Panc1 (cell line): ENCODE data around the gene EIF4E1B. TPM values are rescaled to one million over a fixed set of nuclear protein-coding genes. Genes with fewer than 3 reads are reported as not detected.

Source experiments
- ATAC-seq: fragments of 200-7000 bp; cut with Tn5 transposase; 2 replicates; pipeline ENCODE4 v1.9.1; 2020; ENCODE audit warnings: mild to moderate bottlenecking, moderate library complexity
- BruUV-seq: library from RNA; stranded (reverse); fragments of 400-500 nt; replicated peaks from 2 replicates; lab custom pipeline; 2021; lab: Mats Ljungman, UMichigan
- CTCF ChIA-PET: fragments of 300-600 bp; sonication (Branson Sonifier 250); formaldehyde crosslinking; loops from one replicate; lab custom pipeline; 2022; ENCODE audit warnings: antibody characterized with exemption; lab: Charles Lee
- POLR2A ChIA-PET: fragments of 300-600 bp; sonication (Branson Sonifier 250); formaldehyde crosslinking; loops from one replicate; lab custom pipeline; 2022; ENCODE audit warnings: antibody characterized with exemption; lab: Charles Lee
- DNase-seq: peaks from one replicate; pipeline ENCODE4 v3.0.0-alpha.2; 2010; ENCODE audit warnings: low read depth, low spot score
- H3K27ac ChIP-seq: 2 replicates; pipeline ENCODE4 v1.5.1; 2011; ENCODE audit warnings: mild to moderate bottlenecking, low read length, inconsistent platforms
- H3K27me3 ChIP-seq: fragments of 200-500 bp; sonication (Bioruptor generic); 2 replicates; pipeline ENCODE4 v1.6.0; 2014; ENCODE audit warnings: low read length, inconsistent platforms; ENCODE audit not compliant: control insufficient read depth, insufficient read depth
- H3K36me3 ChIP-seq: fragments of 200-500 bp; sonication (Bioruptor generic); 2 replicates; pipeline ENCODE4 v1.5.1; 2014; ENCODE audit warnings: inconsistent platforms, mild to moderate bottlenecking, low read length, moderate library complexity; ENCODE audit not compliant: control insufficient read depth, insufficient read depth
- H3K4me1 ChIP-seq: 2 replicates; pipeline ENCODE4 v1.5.1; 2011; ENCODE audit warnings: inconsistent platforms, mild to moderate bottlenecking, low read length, moderate library complexity; ENCODE audit not compliant: control insufficient read depth, insufficient read depth
- H3K4me3 ChIP-seq, 2 experiments: 2 replicates each; pipeline ENCODE4 v1.5.1; 2011 to 2012; ENCODE audit warnings: low read depth in 2 of 2, low read length in 2 of 2, mild to moderate bottlenecking in 2 of 2, inconsistent platforms in 1 of 2, moderate library complexity in 1 of 2
- H3K9me3 ChIP-seq: fragments of 200-500 bp; sonication (Bioruptor generic); 2 replicates; pipeline ENCODE4 v1.5.1; 2014; ENCODE audit warnings: low read depth, mild to moderate bottlenecking, inconsistent platforms, low read length, moderate library complexity; ENCODE audit not compliant: control insufficient read depth, insufficient read depth
- POLR2AphosphoS5 ChIP-seq: IDR thresholded peaks from 2 replicates; pipeline ENCODE4 v1.6.1; 2012; ENCODE audit warnings: mild to moderate bottlenecking, low read depth, low read length, moderate library complexity
- SIN3A ChIP-seq: IDR thresholded peaks from 2 replicates; pipeline ENCODE4 v1.6.1; 2012; ENCODE audit warnings: low read depth, mild to moderate bottlenecking, low read length, moderate library complexity, borderline replicate concordance; ENCODE audit not compliant: insufficient read depth
- TCF7L2 ChIP-seq: IDR thresholded peaks from 2 replicates; pipeline ENCODE4 v1.6.1; 2011; ENCODE audit warnings: mild to moderate bottlenecking, low read depth, low read length, inconsistent platforms
- in situ Hi-C: cut with HindIII; loops from 2 replicates; pipeline ENCODE4 v1.10.0; 2016; ENCODE audit warnings: low sequenced_read_pairs, low pct_unique_long_range_greater_than_20kb
- intact Hi-C: fragments of 100-400 bp; cut with micrococcal nuclease; formaldehyde crosslinking; loops from one replicate; pipeline ENCODE4 v1.10.0; 2022; ENCODE audit not compliant: unreplicated experiment
- total RNA-seq: library from RNA; stranded (reverse); gene quantifications from one replicate; pipeline ENCODE4 v1.2.1, GENCODE V29; 2021; ENCODE audit not compliant: unreplicated experiment
- TF ChIP-seq, protein P1 (sequence below), 2 experiments: IDR thresholded peaks; 2 replicates each; pipeline ENCODE4 v1.6.1; 2011 to 2012; ENCODE audit warnings: low read depth in 2 of 2, control low read depth in 1 of 2, low read length in 1 of 2, mild to moderate bottlenecking in 1 of 2, moderate library complexity in 1 of 2; ENCODE audit not compliant: insufficient read depth in 1 of 2
- TF ChIP-seq, protein P2 (sequence below): fragments of 450-650 bp; IDR thresholded peaks from 2 replicates; pipeline ENCODE4 v1.5.1; 2017; ENCODE audit warnings: mild to moderate bottlenecking

Gene EIF4E1B
- total RNA-seq, 1 experiment from 2014 or later: not detected

DNA sequence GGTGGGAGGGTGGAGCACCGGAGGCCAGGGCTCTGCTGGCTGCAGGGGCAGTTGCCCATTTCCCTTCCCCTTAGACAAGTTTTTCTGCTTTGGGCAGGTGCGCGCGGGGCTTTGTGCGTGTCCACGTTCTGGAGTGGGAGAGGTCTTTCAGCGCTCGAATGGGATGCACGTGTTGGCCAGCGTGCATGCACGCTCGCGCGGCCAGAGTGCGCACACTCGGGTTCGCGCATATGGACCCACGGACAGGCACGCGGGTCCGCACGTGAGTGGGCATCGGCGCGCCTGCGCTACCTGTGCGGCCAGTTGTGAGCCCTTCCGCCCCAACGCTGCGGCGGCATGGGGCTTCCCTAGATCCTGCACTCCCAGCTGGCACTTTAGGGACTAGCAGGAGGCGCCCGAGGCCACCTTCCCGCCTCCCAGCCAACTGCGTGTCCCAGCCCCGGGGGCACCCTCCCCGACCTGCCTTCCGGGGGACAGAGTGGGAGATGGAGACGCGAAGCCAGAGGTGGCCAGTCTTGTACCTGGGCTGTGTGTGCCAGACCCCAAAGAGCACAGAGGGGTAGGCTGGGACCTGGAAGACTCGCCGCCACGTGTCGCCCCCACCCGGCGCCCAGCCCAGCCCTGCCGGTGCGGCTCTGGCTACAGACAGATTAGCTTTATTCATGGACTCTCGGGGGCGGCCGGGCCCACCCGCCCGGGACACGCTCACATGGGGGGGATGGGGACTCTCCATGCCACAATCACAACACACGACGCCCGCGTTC, 10.7 kb upstream of the EIF4E1B start:
- no peaks in the 10 kb centered on the region for H3K36me3 ChIP-seq
- ChIA-PET POLR2A (interaction anchor here (0.6 kb wide), 1 partner anchor 18 kb away, joined by 7 read pairs; no protein-coding TSS in a partner anchor), CTCF (no interaction called here)
- peaks cover 5% of the 10 kb centered on the region; the same call in 1 of the 2 replicates for H3K4me1 ChIP-seq
- H3K27me3 ChIP-seq: no peaks in the 10 kb centered on the region
- no peak overlapping the region for H3K27ac ChIP-seq
- peak overlapping the region; percentile 32 to 48 for H3K4me3 ChIP-seq
- no peaks in the 10 kb centered on the region for H3K9me3 ChIP-seq
- ATAC-seq (no peak), DNase-seq (no peak)
- intact Hi-C loops: no loop called here
- TF ChIP-seq SIN3A (no peak), TCF7L2 (no peak), POLR2AphosphoS5 (no peak)
- TF ChIP-seq, protein P1, sequence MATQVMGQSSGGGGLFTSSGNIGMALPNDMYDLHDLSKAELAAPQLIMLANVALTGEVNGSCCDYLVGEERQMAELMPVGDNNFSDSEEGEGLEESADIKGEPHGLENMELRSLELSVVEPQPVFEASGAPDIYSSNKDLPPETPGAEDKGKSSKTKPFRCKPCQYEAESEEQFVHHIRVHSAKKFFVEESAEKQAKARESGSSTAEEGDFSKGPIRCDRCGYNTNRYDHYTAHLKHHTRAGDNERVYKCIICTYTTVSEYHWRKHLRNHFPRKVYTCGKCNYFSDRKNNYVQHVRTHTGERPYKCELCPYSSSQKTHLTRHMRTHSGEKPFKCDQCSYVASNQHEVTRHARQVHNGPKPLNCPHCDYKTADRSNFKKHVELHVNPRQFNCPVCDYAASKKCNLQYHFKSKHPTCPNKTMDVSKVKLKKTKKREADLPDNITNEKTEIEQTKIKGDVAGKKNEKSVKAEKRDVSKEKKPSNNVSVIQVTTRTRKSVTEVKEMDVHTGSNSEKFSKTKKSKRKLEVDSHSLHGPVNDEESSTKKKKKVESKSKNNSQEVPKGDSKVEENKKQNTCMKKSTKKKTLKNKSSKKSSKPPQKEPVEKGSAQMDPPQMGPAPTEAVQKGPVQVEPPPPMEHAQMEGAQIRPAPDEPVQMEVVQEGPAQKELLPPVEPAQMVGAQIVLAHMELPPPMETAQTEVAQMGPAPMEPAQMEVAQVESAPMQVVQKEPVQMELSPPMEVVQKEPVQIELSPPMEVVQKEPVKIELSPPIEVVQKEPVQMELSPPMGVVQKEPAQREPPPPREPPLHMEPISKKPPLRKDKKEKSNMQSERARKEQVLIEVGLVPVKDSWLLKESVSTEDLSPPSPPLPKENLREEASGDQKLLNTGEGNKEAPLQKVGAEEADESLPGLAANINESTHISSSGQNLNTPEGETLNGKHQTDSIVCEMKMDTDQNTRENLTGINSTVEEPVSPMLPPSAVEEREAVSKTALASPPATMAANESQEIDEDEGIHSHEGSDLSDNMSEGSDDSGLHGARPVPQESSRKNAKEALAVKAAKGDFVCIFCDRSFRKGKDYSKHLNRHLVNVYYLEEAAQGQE (IDR thresholded peaks at IDR 0.05; ENCODE audit: insufficient read depth in 1 of 2, low read depth in 2 of 2, low read length in 1 of 2): no peak
- TF ChIP-seq, protein P2, sequence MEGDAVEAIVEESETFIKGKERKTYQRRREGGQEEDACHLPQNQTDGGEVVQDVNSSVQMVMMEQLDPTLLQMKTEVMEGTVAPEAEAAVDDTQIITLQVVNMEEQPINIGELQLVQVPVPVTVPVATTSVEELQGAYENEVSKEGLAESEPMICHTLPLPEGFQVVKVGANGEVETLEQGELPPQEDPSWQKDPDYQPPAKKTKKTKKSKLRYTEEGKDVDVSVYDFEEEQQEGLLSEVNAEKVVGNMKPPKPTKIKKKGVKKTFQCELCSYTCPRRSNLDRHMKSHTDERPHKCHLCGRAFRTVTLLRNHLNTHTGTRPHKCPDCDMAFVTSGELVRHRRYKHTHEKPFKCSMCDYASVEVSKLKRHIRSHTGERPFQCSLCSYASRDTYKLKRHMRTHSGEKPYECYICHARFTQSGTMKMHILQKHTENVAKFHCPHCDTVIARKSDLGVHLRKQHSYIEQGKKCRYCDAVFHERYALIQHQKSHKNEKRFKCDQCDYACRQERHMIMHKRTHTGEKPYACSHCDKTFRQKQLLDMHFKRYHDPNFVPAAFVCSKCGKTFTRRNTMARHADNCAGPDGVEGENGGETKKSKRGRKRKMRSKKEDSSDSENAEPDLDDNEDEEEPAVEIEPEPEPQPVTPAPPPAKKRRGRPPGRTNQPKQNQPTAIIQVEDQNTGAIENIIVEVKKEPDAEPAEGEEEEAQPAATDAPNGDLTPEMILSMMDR: no peak
- in situ Hi-C loops: no loop called here
- BruUV-seq: no TSS peak

DNA sequence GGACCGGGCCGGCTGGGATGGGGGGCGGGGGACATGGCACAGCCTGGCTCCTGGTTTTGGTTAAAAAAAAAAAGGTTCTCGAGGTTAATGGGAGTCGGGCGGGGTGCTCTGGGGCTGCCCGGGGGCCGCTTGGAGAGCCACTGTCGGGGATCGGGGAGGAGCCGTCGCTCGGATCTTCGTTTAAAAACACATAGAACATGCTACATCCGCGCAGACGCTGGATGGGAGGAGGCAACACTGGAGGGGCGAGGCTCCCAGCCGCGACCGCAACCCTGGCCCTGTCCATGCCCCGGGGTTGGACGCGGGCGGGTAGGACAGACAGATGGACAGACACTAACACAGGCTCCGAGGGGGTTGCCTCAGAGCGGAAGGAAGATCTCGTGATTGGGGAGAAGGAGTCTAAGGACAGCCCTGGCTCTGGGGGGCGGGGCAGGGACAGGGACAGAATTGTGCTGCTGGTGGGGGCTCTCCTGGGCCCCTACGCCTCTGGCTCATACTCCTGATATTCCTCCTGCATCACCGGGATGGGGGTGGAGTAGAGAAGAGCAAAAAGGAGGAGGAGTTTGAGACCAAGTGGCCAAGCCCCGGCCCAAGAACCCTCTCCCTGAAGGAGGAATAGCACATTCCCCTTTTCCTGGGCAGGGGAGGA, 10.0 kb upstream of the EIF4E1B start:
- H3K4me1 ChIP-seq: peaks cover 5% of the 10 kb centered on the region; the same call in 1 of the 2 replicates
- H3K27me3 ChIP-seq: no peaks in the 10 kb centered on the region
- no peak for TF ChIP-seq POLR2AphosphoS5
- TF ChIP-seq, protein P1 (IDR thresholded peaks at IDR 0.05; ENCODE audit: insufficient read depth in 1 of 2, low read depth in 2 of 2, low read length in 1 of 2): no peak
- TF ChIP-seq SIN3A: no peak
- TF ChIP-seq, protein P2: no peak
- TF ChIP-seq TCF7L2: no peak
- H3K36me3 ChIP-seq: no peaks in the 10 kb centered on the region
- DNase-seq (no peak), ATAC-seq (peak; percentile 61)
- ChIA-PET POLR2A (interaction anchor here (0.6 kb wide), 1 partner anchor 17 kb away, joined by 7 read pairs; no protein-coding TSS in a partner anchor), CTCF (no interaction called here)
- no peaks in the 10 kb centered on the region for H3K9me3 ChIP-seq
- in situ Hi-C loops (no loop called here), intact Hi-C loops (no loop called here)
- H3K27ac ChIP-seq: no peak overlapping the region
- BruUV-seq: no TSS peak
- H3K4me3 ChIP-seq: peak overlapping the region; percentile 32 to 48
